Tibial nerve (tissue), 3 donors: ENCODE results near the gene PLXNB2.

Source experiments
- CTCF ChIP-seq, 5 experiments: fragments of 200-600 bp in 3 of 5; fragments of 450-650 bp in 2 of 5; sonication (generic) in 3 of 5; IDR thresholded peaks; one replicate each; pipeline ENCODE4 v1.5.1; 2016 to 2019; ENCODE audit warnings: antibody characterized with exemption in 5 of 5, mild to moderate bottlenecking in 3 of 5, moderate library complexity in 2 of 5
- POLR2A ChIP-seq, 2 donors: fragments of 450-650 bp; IDR thresholded peaks; one replicate each; pipeline ENCODE4 v1.6.1; 2017; ENCODE audit warnings: antibody characterized with exemption in 2 of 2, mild to moderate bottlenecking in 2 of 2, moderate library complexity in 2 of 2

GRCh38 chr22:50283821-50284220, 23.6 kb downstream of the PLXNB2 start:
- no peak for TF ChIP-seq POLR2A (IDR thresholded peaks at IDR 0.05)
- TF ChIP-seq CTCF (IDR thresholded peaks at IDR 0.05), result no peak
